A673 (cell line): Measurements from ENCODE around the gene ZCCHC24.

Experiments used
- CTCF ChIP-seq: fragments of 300-800, 200-600 bp; sonication (generic); conservative IDR thresholded peaks from 2 replicates; pipeline ENCODE4 v1.5.1; 2017; ENCODE audit warnings: low read depth, mild to moderate bottlenecking, antibody characterized with exemption, low read length, moderate library complexity, mixed read lengths
- EZH2 ChIP-seq: fragments of 200-600 bp; sonication (generic); IDR thresholded peaks from 2 replicates; pipeline ENCODE4 v1.6.1; 2017; ENCODE audit warnings: borderline replicate concordance, low read depth, mild to moderate bottlenecking, mixed read lengths, antibody characterized with exemption, low read length; ENCODE audit not compliant: poor library complexity, severe bottlenecking

- TF ChIP-seq CTCF (no peak), EZH2 (no peak)
These were observed 8.2 kb downstream of the ZCCHC24 start for GRCh38 chr10:79437111-79437814.
